ENCODE data around the gene PRKAG1.
A peak's percentile ranks its signal among the peaks of the same experiment; 100 is the strongest.
"Not testable (repeated sequence)": the region's sequence is repeated elsewhere in the genome, so short reads cannot be mapped to it uniquely, and the experiment has no call there.

The PRKAG1 gene
- 3.1 to 11.3 reads per million in 2 donors for total RNA-seq

- DNase-seq, result peak; percentile 96
Measured at GRCh38 chr12:49018261-49019119, at the start of gene PRKAG1. Gene PRKAG1, minus strand, starts transcription at chr12:49018776. Its CDS starts 36 bp downstream, at chr12:49018740.

- DNase-seq, result no peak
Measured at GRCh38 chr12:49066120-49066519, 47.5 kb upstream of the PRKAG1 start.

- DNase-seq, result no peak
Measured at GRCh38 chr12:49064767-49065152, 46.2 kb upstream of the PRKAG1 start.

GRCh38 chr12:49061916-49062315 is 43.3 kb upstream of the PRKAG1 start:
- not testable (repeated sequence) for DNase-seq

GRCh38 chr12:49061157-49061650 is 42.6 kb upstream of the PRKAG1 start:
- DNase-seq, result no peak

GRCh38 chr12:49060237-49061156 is 41.9 kb upstream of the PRKAG1 start, which contains the start of gene KMT2D:
Gene KMT2D, minus strand, starts transcription at chr12:49060794. Its CDS starts 5,470 bp downstream, at chr12:49055324.
- DNase-seq, result peak; percentile 77

GRCh38 chr12:49059299-49060171 is 41.0 kb upstream of the PRKAG1 start:
- DNase-seq, result no peak

- no peak for DNase-seq
Measured at GRCh38 chr12:49059045-49059298, 40.4 kb upstream of the PRKAG1 start.

GRCh38 chr12:49058366-49059044 is 39.9 kb upstream of the PRKAG1 start:
- no peak for DNase-seq

GRCh38 chr12:49057888-49058287 is 39.3 kb upstream of the PRKAG1 start:
- no peak for DNase-seq

- DNase-seq, result peak; percentile 24
Measured at GRCh38 chr12:49055978-49056754, 37.6 kb upstream of the PRKAG1 start.

GRCh38 chr12:49055092-49055491 is 36.5 kb upstream of the PRKAG1 start:
- no peak for DNase-seq

- no peak for DNase-seq
Measured at GRCh38 chr12:49054524-49054923, 35.9 kb upstream of the PRKAG1 start.

GRCh38 chr12:49054096-49054495 is 35.5 kb upstream of the PRKAG1 start:
- DNase-seq, result no peak

- DNase-seq, result no peak
Measured at GRCh38 chr12:49052451-49053208, 34.1 kb upstream of the PRKAG1 start.

- DNase-seq, result no peak
Measured at GRCh38 chr12:49051777-49052438, 33.3 kb upstream of the PRKAG1 start.

GRCh38 chr12:49051373-49051764 is 32.8 kb upstream of the PRKAG1 start:
- DNase-seq, result no peak

GRCh38 chr12:49050507-49051372 is 32.2 kb upstream of the PRKAG1 start:
- DNase-seq, result no peak
